ENCODE results near the gene DUSP8. TPM values are rescaled to one million over a fixed set of nuclear protein-coding genes. Genes with fewer than 3 reads are reported as not detected.
A peak's percentile ranks its signal among the peaks of the same experiment; 100 is the strongest.

Gene DUSP8
- polyA plus RNA-seq, 1 donor from 2014 or later, result 1.2 TPM

- no peaks in the 10 kb centered on the region for H3K27me3 Mint-ChIP-seq
- H3K4me1 Mint-ChIP-seq, result peaks cover 17 to 21% (median 18%) of the 10 kb centered on the region in 3 donors
- peak overlapping the region in 1 of 4 donors; percentile 60 for H3K4me3 Mint-ChIP-seq
- H3K27ac Mint-ChIP-seq, result peak overlapping the region in 1 of 3 donors; percentile 31
- H3K9me3 Mint-ChIP-seq, result no peaks in the 10 kb centered on the region
- no peaks in the 10 kb centered on the region for H3K36me3 Mint-ChIP-seq
Observed at GRCh38 chr11:1507381-1508140, 64.5 kb downstream of the DUSP8 start.

GRCh38 chr11:1506981-1507380, 65.1 kb downstream of the DUSP8 start:
- peaks cover 12 to 19% (median 15%) of the 10 kb centered on the region in 3 donors for H3K4me1 Mint-ChIP-seq
- no peaks in the 10 kb centered on the region for H3K9me3 Mint-ChIP-seq
- H3K27me3 Mint-ChIP-seq, result no peaks in the 10 kb centered on the region
- no peak overlapping the region for H3K27ac Mint-ChIP-seq
- H3K36me3 Mint-ChIP-seq, result no peaks in the 10 kb centered on the region
- H3K4me3 Mint-ChIP-seq, result peak overlapping the region in 1 of 4 donors; percentile 17

GRCh38 chr11:1505480-1505879, 66.6 kb downstream of the DUSP8 start:
- Mint-ChIP-seq H3K36me3 (peaks cover under 1% of the 10 kb centered on the region), H3K9me3 (no peaks in the 10 kb centered on the region), H3K27me3 (no peaks in the 10 kb centered on the region), H3K4me3 (no peak overlapping the region), H3K4me1 (peaks cover 7 to 15% (median 10%) of the 10 kb centered on the region in 3 donors), H3K27ac (no peak overlapping the region)

- Mint-ChIP-seq H3K4me3 (no peak overlapping the region), H3K4me1 (peaks cover 7 to 15% (median 9%) of the 10 kb centered on the region in 3 donors), H3K36me3 (peaks cover 3% of the 10 kb centered on the region), H3K9me3 (no peaks in the 10 kb centered on the region), H3K27me3 (no peaks in the 10 kb centered on the region), H3K27ac (no peak overlapping the region)
Observed at GRCh38 chr11:1504581-1505290, 67.3 kb downstream of the DUSP8 start.

GRCh38 chr11:1504138-1504537, 67.9 kb downstream of the DUSP8 start:
- peak overlapping the region in 1 of 4 donors; percentile 60 for H3K4me3 Mint-ChIP-seq
- H3K4me1 Mint-ChIP-seq, result peaks cover under 1 to 9% (median 5%) of the 10 kb centered on the region in 3 donors
- H3K27ac Mint-ChIP-seq, result peak overlapping the region in 1 of 3 donors; percentile 69
- peaks cover 3% of the 10 kb centered on the region for H3K36me3 Mint-ChIP-seq
- H3K9me3 Mint-ChIP-seq, result no peaks in the 10 kb centered on the region
- H3K27me3 Mint-ChIP-seq, result no peaks in the 10 kb centered on the region

Other genes starting within 250 kb of the DUSP8 start
- gene BRSK2, start 182.3 kb downstream of the DUSP8 start, polyA plus RNA-seq, result not detected
- gene MOB2, start 85.5 kb downstream of the DUSP8 start, polyA plus RNA-seq, result 42.0 TPM
- not detected for gene KRTAP5-1, start 13.0 kb upstream of the DUSP8 start, polyA plus RNA-seq
- gene KRTAP5-2, start 26.0 kb upstream of the DUSP8 start, polyA plus RNA-seq, result not detected
- gene KRTAP5-3, start 36.2 kb upstream of the DUSP8 start, polyA plus RNA-seq, result not detected
- not detected for gene KRTAP5-4, start 49.9 kb upstream of the DUSP8 start, polyA plus RNA-seq
- not detected for gene KRTAP5-5, start 57.5 kb upstream of the DUSP8 start, polyA plus RNA-seq
- not detected for gene KRTAP5-6, start 124.9 kb upstream of the DUSP8 start, polyA plus RNA-seq
- gene IFITM10, start 178.3 kb upstream of the DUSP8 start, polyA plus RNA-seq, result 0.06 TPM
- gene CTSD, start 191.7 kb upstream of the DUSP8 start, polyA plus RNA-seq, result 78.7 TPM

Measured in IgD-negative memory B cell (primary cell).